PFSK-1 (cell line): Measurements from ENCODE around the gene UQCRC2.

Source experiments
- FOXP2 ChIP-seq: optimal IDR thresholded peaks from 2 replicates; pipeline ENCODE3; 2011; ENCODE audit warnings: borderline replicate concordance, control low read depth, inconsistent platforms; ENCODE audit not compliant: insufficient read depth; ENCODE audit errors: extremely low read length, extremely low read depth
- POLR2AphosphoS5 ChIP-seq: IDR thresholded peaks from 2 replicates; pipeline ENCODE4 v1.6.1; 2012; ENCODE audit warnings: low read depth, mild to moderate bottlenecking, control low read depth, low read length, moderate library complexity
- SIN3A ChIP-seq: IDR thresholded peaks from 2 replicates; pipeline ENCODE4 v1.6.1; 2012; ENCODE audit warnings: mild to moderate bottlenecking, low read length, moderate library complexity, borderline replicate concordance; ENCODE audit not compliant: insufficient read depth
- TAF1 ChIP-seq: IDR thresholded peaks from 2 replicates; pipeline ENCODE4 v1.6.1; 2012; ENCODE audit warnings: low read length, control low read depth, borderline replicate concordance; ENCODE audit not compliant: insufficient read depth
- TF ChIP-seq, protein P1 (sequence below), 2 experiments: IDR thresholded peaks; 2 replicates each; pipeline versions ENCODE4 v1.6.1 to v1.8.0; 2011 to 2012; ENCODE audit warnings: low read depth in 2 of 2, low read length in 2 of 2, control low read depth in 1 of 2, inconsistent platforms in 1 of 2, mild to moderate bottlenecking in 1 of 2, moderate library complexity in 1 of 2; ENCODE audit not compliant: insufficient read depth in 1 of 2

UQCRC2 gene

DNA sequence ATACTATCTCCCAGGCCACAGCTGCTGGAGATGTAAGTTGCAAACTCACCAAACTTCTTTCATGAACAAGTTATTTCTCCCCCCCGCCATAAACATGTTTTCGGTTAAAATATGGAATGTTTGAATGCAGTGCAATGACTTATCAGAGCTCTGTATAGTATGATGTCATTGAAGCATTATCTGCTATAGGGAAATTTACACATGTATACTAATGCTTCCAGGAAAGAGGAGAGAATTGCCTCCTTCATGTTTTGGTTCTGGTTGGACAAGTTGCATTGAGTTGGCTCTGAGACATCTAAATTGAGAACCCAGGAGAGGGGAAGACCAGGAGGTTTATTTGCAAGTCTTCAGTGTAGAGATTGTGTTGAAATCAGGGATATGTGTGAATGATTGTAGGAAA, 20.8 kb downstream of the UQCRC2 start:
- TF ChIP-seq, protein P1, sequence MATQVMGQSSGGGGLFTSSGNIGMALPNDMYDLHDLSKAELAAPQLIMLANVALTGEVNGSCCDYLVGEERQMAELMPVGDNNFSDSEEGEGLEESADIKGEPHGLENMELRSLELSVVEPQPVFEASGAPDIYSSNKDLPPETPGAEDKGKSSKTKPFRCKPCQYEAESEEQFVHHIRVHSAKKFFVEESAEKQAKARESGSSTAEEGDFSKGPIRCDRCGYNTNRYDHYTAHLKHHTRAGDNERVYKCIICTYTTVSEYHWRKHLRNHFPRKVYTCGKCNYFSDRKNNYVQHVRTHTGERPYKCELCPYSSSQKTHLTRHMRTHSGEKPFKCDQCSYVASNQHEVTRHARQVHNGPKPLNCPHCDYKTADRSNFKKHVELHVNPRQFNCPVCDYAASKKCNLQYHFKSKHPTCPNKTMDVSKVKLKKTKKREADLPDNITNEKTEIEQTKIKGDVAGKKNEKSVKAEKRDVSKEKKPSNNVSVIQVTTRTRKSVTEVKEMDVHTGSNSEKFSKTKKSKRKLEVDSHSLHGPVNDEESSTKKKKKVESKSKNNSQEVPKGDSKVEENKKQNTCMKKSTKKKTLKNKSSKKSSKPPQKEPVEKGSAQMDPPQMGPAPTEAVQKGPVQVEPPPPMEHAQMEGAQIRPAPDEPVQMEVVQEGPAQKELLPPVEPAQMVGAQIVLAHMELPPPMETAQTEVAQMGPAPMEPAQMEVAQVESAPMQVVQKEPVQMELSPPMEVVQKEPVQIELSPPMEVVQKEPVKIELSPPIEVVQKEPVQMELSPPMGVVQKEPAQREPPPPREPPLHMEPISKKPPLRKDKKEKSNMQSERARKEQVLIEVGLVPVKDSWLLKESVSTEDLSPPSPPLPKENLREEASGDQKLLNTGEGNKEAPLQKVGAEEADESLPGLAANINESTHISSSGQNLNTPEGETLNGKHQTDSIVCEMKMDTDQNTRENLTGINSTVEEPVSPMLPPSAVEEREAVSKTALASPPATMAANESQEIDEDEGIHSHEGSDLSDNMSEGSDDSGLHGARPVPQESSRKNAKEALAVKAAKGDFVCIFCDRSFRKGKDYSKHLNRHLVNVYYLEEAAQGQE (IDR thresholded peaks at IDR 0.05; ENCODE audit: insufficient read depth in 1 of 2, low read depth in 2 of 2, low read length in 2 of 2) = no peak
- no peak for TF ChIP-seq SIN3A
- TF ChIP-seq TAF1 = no peak
- TF ChIP-seq FOXP2 = no peak
- no peak for TF ChIP-seq POLR2AphosphoS5

DNA sequence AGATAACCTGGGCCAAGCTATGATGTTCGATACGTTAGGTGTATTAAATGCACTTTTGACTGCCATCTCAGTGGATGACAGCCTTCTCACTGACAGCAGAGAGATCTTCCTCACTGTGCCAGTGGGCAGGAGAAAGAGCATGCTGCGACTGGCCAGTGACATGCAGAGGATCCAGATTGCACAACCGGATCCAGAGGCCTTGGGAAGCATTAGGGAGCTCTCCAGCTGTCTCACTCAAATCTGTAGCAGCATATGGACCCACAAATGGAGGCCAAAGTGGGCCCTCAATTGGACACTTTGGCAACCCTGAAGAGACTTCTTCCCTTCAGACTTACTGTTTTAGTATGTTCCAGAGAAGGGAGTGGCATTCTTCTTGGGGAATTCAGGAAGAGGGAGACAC, 26.9 kb downstream of the UQCRC2 start:
- TF ChIP-seq TAF1 (no peak), FOXP2 (no peak), POLR2AphosphoS5 (no peak), SIN3A (no peak)
- TF ChIP-seq, protein P1 (IDR thresholded peaks at IDR 0.05; ENCODE audit: insufficient read depth in 1 of 2, low read depth in 2 of 2, low read length in 2 of 2) = no peak

DNA sequence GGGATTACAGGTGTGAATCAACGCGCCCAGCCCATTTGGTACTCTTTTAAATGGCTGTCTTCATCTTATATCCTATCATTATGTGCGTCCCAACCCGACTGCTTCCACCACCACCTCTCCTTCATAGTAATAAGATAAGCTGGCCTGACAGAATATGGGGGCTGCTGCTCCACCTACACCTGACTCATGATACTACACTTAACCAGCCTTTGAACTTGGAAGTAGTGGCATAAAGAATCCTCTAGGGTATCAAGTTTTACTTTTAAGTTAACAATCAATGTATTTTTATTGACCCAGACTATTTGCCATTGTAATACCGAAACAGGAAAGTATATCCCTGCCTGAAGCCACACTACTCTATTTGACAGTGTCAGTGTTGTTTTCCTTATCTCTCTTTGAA, 28.9 kb downstream of the UQCRC2 start:
- no peak for TF ChIP-seq FOXP2

DNA sequence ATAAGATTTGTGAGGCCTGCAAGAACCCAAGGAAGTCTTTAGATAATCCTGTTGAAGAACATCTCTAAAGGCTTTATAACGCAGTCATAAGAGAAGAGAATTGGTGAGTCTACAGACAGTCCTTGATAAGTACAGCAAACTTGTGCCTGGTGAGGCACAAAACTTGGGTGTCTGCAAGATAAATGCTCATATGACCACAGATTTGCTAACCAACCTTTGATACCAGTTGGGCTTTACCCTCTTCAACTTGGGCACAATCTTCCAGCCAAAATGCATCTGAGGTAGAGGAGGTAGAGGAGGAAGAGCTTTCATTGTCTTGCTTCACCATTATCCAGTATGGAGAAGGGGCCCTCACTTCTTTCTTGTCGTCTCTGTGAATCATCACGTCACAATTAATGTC, 30.9 kb downstream of the UQCRC2 start:
- TF ChIP-seq SIN3A = no peak
- TF ChIP-seq TAF1 = no peak
- TF ChIP-seq, protein P1 (IDR thresholded peaks at IDR 0.05; ENCODE audit: insufficient read depth in 1 of 2, low read depth in 2 of 2, low read length in 2 of 2) = no peak
- TF ChIP-seq FOXP2 = no peak
- no peak for TF ChIP-seq POLR2AphosphoS5

DNA sequence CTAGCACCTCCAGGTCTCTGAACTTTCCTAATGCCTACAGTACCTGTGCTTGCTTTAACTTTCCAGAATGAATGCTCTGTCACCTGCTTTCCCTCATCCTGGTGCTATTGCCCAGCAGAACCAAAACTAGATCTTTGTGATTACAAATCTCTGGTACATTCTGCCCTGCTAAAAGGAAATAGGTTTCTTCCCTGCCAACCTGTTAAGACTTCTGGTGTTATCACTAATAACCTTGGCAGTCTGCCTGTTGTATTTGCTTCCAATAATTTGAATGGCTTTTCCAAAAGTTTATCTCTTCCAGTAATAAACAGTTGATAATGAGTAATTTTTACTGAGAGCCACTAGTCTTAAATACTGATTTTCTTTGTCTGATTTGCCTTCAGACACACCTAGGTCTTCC, 32.4 kb downstream of the UQCRC2 start:
- TF ChIP-seq FOXP2 (no peak), POLR2AphosphoS5 (no peak), SIN3A (no peak), TAF1 (no peak)
- TF ChIP-seq, protein P1 (IDR thresholded peaks at IDR 0.05; ENCODE audit: insufficient read depth in 1 of 2, low read depth in 2 of 2, low read length in 2 of 2) = no peak
